Uterus (tissue), 4 donors: ENCODE data around the gene RMI2. TPM values are rescaled to one million over a fixed set of nuclear protein-coding genes. Genes with fewer than 3 reads are reported as not detected.
A peak's percentile ranks its signal among the peaks of the same experiment; 100 is the strongest.

Source experiments
- DNase-seq, 2 donors: peaks; one replicate each; pipeline ENCODE4 v3.0.0-alpha.2; 2019 to 2020
- H3K27ac ChIP-seq, 2 donors: fragments of 200-600 bp; sonication (generic); 1 replicate in 1 of 2; 2 replicates in 1 of 2; pipeline ENCODE4 v1.5.1; 2016 to 2018
- H3K27me3 ChIP-seq, 2 donors: fragments of 200-600 bp; sonication (generic); one replicate each; pipeline ENCODE4 v1.5.1; 2018 to 2019; ENCODE audit warnings: control low read depth in 1 of 2
- H3K36me3 ChIP-seq, 2 donors: fragments of 200-600 bp; sonication (generic); one replicate each; pipeline ENCODE4 v1.5.1; 2019; ENCODE audit warnings: control low read depth in 1 of 2
- H3K4me1 ChIP-seq, 2 donors: fragments of 200-600 bp; sonication (generic); one replicate each; pipeline ENCODE4 v1.5.1; 2018 to 2019; ENCODE audit warnings: control low read depth in 1 of 2
- H3K4me3 ChIP-seq, 2 donors: fragments of 200-600 bp; sonication (generic); 1 replicate in 1 of 2; 2 replicates in 1 of 2; pipeline ENCODE4 v1.5.1; 2018 to 2019; ENCODE audit warnings: mild to moderate bottlenecking in 1 of 2
- H3K9me3 ChIP-seq, 2 donors: fragments of 200-600 bp; sonication (generic); one replicate each; pipeline ENCODE4 v1.5.1; 2019; ENCODE audit warnings: control low read depth in 1 of 2
- CTCF ChIP-seq, 4 experiments: fragments of 200-600 bp in 2 of 4; fragments of 450-650 bp in 2 of 4; sonication (generic) in 2 of 4; IDR thresholded peaks; one replicate each; pipeline ENCODE4 v1.5.1; 2016 to 2019; ENCODE audit warnings: antibody characterized with exemption in 4 of 4, mild to moderate bottlenecking in 2 of 4, moderate library complexity in 1 of 4
- POLR2A ChIP-seq, 2 donors: fragments of 450-650 bp; IDR thresholded peaks; one replicate each; pipeline ENCODE4 v1.6.1; 2016; ENCODE audit warnings: antibody characterized with exemption in 2 of 2, mild to moderate bottlenecking in 1 of 2, moderate library complexity in 1 of 2
- intact Hi-C: fragments of 100-400 bp; cut with DNase I; formaldehyde crosslinking; loops from one replicate; pipeline ENCODE4 v1.15.1; 2023; ENCODE audit warnings: low total_unique reads
- total RNA-seq, 4 donors: library from RNA; depleted of rRNA in 3 of 4; stranded (reverse); fragments of >200 nt in 3 of 4; gene quantifications; one replicate each; pipeline versions ENCODE4 v1.1.0 to v1.2.4, GENCODE V29; 2014 to 2023
- donor health status: DM: yes; HTN: yes; CAD: no.

RMI2 gene
- total RNA-seq, 4 donors from 2014 or later, result 0.49 to 15.3 TPM; not detected in 2

- peak; percentile 80 to 91 for DNase-seq
- Histone ChIP-seq H3K36me3 (no peaks in the 10 kb centered on the region), H3K27ac (peak overlapping the region; percentile 53 to 64), H3K4me3 (no peak overlapping the region), H3K4me1 (peaks cover 0 to 7% of the 10 kb centered on the region in 2 donors), H3K9me3 (no peaks in the 10 kb centered on the region), H3K27me3 (no peaks in the 10 kb centered on the region)
- intact Hi-C loops, result no loop called here
- TF ChIP-seq CTCF (IDR thresholded peaks at IDR 0.05) (no peak), POLR2A (IDR thresholded peaks at IDR 0.05) (no peak)
These were observed 16.8 kb upstream of the RMI2 start for GRCh38 chr16:11328172-11329070.

DNA sequence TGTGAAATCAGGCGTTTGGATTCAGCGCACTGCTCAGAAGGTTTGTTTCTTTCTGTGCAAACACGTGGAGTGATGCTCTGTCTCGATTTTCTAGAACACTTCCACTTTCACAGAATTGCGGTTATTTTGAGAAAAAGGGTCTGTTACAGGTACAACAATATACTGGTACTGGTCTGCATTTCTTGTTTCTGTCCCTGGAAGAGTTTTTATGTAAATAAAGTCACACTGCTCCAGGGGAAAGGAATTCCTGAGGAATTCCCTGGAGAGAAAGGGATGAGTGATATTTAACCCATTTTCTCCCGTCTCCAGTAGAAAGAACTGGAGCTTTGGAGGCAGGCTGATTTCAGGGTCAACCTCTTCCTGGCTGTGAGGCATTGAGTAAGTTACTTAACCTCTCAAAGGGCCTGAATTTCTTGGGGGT lies 16.2 kb upstream of the RMI2 start:
- peak overlapping the region; percentile 18 to 48 for H3K27ac ChIP-seq
- DNase-seq, result no peak
- H3K4me3 ChIP-seq, result no peak overlapping the region
- H3K36me3 ChIP-seq, result no peaks in the 10 kb centered on the region
- intact Hi-C loops, result no loop called here
- TF ChIP-seq CTCF (IDR thresholded peaks at IDR 0.05), result no peak
- TF ChIP-seq POLR2A (IDR thresholded peaks at IDR 0.05), result no peak
- no peaks in the 10 kb centered on the region for H3K27me3 ChIP-seq
- H3K9me3 ChIP-seq, result no peaks in the 10 kb centered on the region
- H3K4me1 ChIP-seq, result peaks cover 0 to 7% of the 10 kb centered on the region in 2 donors

GRCh38 chr16:11329891-11330290 lies 15.4 kb upstream of the RMI2 start:
- intact Hi-C loops, result no loop called here
- TF ChIP-seq CTCF (IDR thresholded peaks at IDR 0.05), result no peak
- TF ChIP-seq POLR2A (IDR thresholded peaks at IDR 0.05), result no peak
- Histone ChIP-seq H3K9me3 (no peaks in the 10 kb centered on the region), H3K4me1 (peaks cover 0 to 7% of the 10 kb centered on the region in 2 donors), H3K27ac (no peak overlapping the region), H3K36me3 (no peaks in the 10 kb centered on the region), H3K27me3 (no peaks in the 10 kb centered on the region), H3K4me3 (no peak overlapping the region)
- DNase-seq, result no peak

DNA sequence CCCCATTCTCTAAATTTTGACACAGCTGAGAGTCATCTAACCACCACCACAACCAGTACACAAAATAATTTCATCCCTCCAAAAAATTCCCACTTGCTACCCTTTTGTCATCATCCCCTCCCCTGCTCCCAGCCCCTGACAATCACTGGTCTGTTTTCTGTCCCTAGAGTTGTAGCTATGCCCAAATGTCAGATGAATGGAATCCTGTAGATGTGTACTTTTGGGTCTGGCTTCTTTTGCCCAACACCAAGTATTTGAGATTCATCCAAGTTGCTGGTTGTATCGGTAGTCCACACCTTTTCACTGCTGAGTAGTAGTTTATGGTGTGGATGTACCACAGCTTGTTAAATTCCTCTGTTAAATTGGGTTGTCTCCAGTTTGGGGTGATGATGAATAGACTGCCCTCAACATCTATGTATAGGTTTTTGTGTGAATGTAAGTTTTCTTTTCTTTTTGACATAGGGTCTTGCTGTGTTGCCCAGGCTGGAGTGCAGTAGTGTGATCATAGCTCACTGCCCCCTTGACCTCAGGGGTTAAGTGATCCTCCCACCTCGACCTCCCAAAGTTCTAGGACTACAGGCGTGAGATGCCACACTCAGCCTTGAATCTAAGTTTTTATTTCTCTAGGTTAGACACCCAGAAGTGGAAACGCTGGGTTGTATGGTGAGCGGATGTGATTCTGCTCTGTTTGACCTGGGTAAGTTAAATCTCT lies 14.6 kb upstream of the RMI2 start:
- Histone ChIP-seq H3K9me3 (no peaks in the 10 kb centered on the region), H3K27me3 (no peaks in the 10 kb centered on the region), H3K4me1 (peaks cover 0 to 7% of the 10 kb centered on the region in 2 donors), H3K27ac (no peak overlapping the region), H3K4me3 (no peak overlapping the region), H3K36me3 (no peaks in the 10 kb centered on the region)
- intact Hi-C loops, result no loop called here
- TF ChIP-seq POLR2A (IDR thresholded peaks at IDR 0.05) (no peak), CTCF (IDR thresholded peaks at IDR 0.05) (no peak)
- no peak for DNase-seq

DNA sequence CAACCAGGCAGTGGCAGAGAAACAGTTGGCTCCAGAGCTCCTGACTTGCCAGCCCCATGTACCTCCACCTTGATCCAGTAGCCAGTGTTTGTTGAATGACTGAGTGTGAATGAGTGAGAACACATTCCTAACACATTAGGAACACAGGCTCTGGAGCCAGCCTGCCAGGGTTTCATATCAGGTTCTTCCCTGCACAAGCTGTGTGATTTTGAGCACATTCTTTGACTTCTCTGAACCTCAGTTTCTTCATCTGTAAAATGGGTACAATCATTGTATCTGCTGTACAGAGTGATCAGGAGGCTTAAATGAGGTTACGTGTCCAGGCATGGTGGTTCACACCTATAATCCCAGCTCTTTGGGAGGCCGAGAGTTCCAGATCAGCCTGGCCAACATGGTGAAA lies 13.3 kb upstream of the RMI2 start:
- H3K4me3 ChIP-seq, result no peak overlapping the region
- intact Hi-C loops, result no loop called here
- H3K27ac ChIP-seq, result no peak overlapping the region
- no peak for DNase-seq
- TF ChIP-seq POLR2A (IDR thresholded peaks at IDR 0.05) (no peak), CTCF (IDR thresholded peaks at IDR 0.05) (no peak)
- no peaks in the 10 kb centered on the region for H3K9me3 ChIP-seq
- no peaks in the 10 kb centered on the region for H3K27me3 ChIP-seq
- peaks cover 0 to 7% of the 10 kb centered on the region in 2 donors for H3K4me1 ChIP-seq
- H3K36me3 ChIP-seq, result no peaks in the 10 kb centered on the region
